Transverse colon (tissue), 4 donors: ENCODE results near the gene PRSS36.

Source experiments
- POLR2A ChIP-seq: fragments of 450-650 bp; IDR thresholded peaks from one replicate; pipeline ENCODE4 v1.6.1; 2016; ENCODE audit warnings: antibody characterized with exemption, mild to moderate bottlenecking, moderate library complexity
- POLR2AphosphoS5 ChIP-seq, 3 donors: sonication (generic); formaldehyde crosslinking; IDR thresholded peaks; one replicate each; pipeline ENCODE4 v1.6.1; 2016; ENCODE audit warnings: antibody characterized with exemption in 3 of 3
- TF ChIP-seq, protein P1 (sequence below), 5 experiments: fragments of 200-600 bp in 3 of 5; fragments of 450-650 bp in 2 of 5; sonication (generic) in 3 of 5; IDR thresholded peaks; 1 replicate in 2 of 5; 2 replicates in 3 of 5; pipeline ENCODE4 v1.5.1; 2016 to 2017; ENCODE audit warnings: antibody characterized with exemption in 5 of 5, inconsistent platforms in 3 of 5, mild to moderate bottlenecking in 2 of 5, moderate library complexity in 1 of 5

GRCh38 chr16:31106509-31107464, 43.1 kb downstream of the PRSS36 start:
- TF ChIP-seq, protein P1, sequence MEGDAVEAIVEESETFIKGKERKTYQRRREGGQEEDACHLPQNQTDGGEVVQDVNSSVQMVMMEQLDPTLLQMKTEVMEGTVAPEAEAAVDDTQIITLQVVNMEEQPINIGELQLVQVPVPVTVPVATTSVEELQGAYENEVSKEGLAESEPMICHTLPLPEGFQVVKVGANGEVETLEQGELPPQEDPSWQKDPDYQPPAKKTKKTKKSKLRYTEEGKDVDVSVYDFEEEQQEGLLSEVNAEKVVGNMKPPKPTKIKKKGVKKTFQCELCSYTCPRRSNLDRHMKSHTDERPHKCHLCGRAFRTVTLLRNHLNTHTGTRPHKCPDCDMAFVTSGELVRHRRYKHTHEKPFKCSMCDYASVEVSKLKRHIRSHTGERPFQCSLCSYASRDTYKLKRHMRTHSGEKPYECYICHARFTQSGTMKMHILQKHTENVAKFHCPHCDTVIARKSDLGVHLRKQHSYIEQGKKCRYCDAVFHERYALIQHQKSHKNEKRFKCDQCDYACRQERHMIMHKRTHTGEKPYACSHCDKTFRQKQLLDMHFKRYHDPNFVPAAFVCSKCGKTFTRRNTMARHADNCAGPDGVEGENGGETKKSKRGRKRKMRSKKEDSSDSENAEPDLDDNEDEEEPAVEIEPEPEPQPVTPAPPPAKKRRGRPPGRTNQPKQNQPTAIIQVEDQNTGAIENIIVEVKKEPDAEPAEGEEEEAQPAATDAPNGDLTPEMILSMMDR (IDR thresholded peaks at IDR 0.05): no peak
- TF ChIP-seq POLR2A (no peak), POLR2AphosphoS5 (IDR thresholded peaks at IDR 0.05) (no peak)
